Duodenal mucosa (tissue), 2 donors: ENCODE measurements around the gene SIGLEC14.
"Not testable (repeated sequence)": the region's sequence is repeated elsewhere in the genome, so short reads cannot be mapped to it uniquely, and the experiment has no call there.

ENCODE experiments used
- H3K27ac ChIP-seq: one replicate; pipeline ENCODE4 v1.7.0; 2013; ENCODE audit warnings: low read depth, low read length
- H3K27me3 ChIP-seq, 2 donors: one replicate each; pipeline ENCODE4 v1.7.0; 2013; ENCODE audit warnings: low read length in 2 of 2, control low read depth in 1 of 2; ENCODE audit not compliant: insufficient read depth in 2 of 2, control insufficient read depth in 1 of 2
- H3K36me3 ChIP-seq, 2 donors: one replicate each; pipeline ENCODE4 v1.7.0; 2013; ENCODE audit warnings: low read length in 2 of 2, control low read depth in 1 of 2; ENCODE audit not compliant: insufficient read depth in 2 of 2, control insufficient read depth in 1 of 2
- H3K4me1 ChIP-seq, 2 donors: one replicate each; pipeline ENCODE4 v1.7.0; 2013; ENCODE audit warnings: low read length in 2 of 2, control low read depth in 1 of 2; ENCODE audit not compliant: insufficient read depth in 2 of 2, control insufficient read depth in 1 of 2
- H3K4me3 ChIP-seq, 2 donors: one replicate each; pipeline ENCODE4 v1.7.0; 2013; ENCODE audit warnings: low read length in 2 of 2, low read depth in 1 of 2
- H3K9ac ChIP-seq, 2 donors: one replicate each; pipeline ENCODE4 v1.7.0; 2013; ENCODE audit warnings: low read length in 2 of 2, low read depth in 1 of 2
- H3K9me3 ChIP-seq, 2 donors: one replicate each; pipeline ENCODE4 v1.7.0; 2013; ENCODE audit warnings: low read length in 2 of 2, control low read depth in 1 of 2; ENCODE audit not compliant: control insufficient read depth in 1 of 2

The SIGLEC14 gene

DNA sequence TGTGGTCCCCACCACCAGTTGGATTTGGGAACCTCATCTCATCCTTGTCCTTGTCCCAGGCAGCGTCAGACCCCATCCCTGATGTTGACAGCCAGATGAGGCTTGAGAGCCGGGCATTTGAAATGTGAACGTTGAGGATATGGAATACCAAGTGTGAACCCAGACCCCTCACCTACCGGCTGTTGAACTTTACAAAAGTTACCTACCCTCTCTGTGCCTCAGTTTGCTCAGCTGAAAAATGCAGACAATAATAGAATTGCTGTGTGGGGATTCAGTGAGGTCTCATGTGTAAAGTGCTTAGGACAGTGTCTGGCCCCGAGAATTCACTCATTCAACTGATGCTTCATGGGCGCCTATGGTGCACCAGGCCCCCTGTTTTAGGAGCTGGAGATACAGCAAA, 693 bp upstream of the SIGLEC14 start:
- no peaks in the 10 kb centered on the region for H3K9me3 ChIP-seq
- H3K36me3 ChIP-seq = no peaks in the 10 kb centered on the region
- no peak overlapping the region for H3K9ac ChIP-seq
- no peaks in the 10 kb centered on the region for H3K27me3 ChIP-seq
- H3K4me1 ChIP-seq = no peaks in the 10 kb centered on the region
- no peak overlapping the region for H3K27ac ChIP-seq
- no peak overlapping the region for H3K4me3 ChIP-seq

DNA sequence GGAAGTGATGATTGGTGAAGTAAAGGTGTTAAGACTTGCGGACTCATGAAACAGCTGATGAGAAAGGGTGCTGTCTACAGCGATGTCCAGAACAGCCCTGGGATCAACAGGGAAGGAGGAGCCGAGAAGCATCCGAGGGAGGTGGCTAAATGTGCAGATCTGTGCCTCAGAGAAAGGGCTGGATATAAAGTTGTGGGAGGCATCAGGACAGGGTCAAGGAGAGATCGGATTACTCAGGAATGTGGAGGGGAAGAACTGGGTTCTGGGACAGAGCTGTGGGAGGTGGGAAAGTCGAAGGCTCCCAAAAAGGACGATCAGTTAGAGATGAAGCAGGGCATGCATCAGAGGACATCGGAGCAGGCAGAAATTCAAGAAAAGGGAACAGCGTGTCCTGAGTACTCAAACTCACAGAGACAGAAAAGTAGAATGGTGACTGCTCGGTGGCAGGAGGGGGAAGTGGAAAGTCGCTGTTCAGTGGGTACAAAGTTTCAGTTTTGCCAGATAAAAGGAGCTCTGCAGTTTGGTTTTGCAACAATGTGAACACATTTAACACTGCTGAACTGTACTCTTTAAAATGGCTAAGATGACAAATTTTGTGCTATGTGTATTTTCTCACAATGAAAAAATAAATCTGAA, 1.9 kb downstream of the SIGLEC14 start:
- no peaks in the 10 kb centered on the region for H3K27me3 ChIP-seq
- H3K27ac ChIP-seq = no peak overlapping the region
- no peaks in the 10 kb centered on the region for H3K36me3 ChIP-seq
- no peak overlapping the region for H3K4me3 ChIP-seq
- H3K4me1 ChIP-seq = no peaks in the 10 kb centered on the region
- no peak overlapping the region for H3K9ac ChIP-seq
- H3K9me3 ChIP-seq = no peaks in the 10 kb centered on the region

DNA sequence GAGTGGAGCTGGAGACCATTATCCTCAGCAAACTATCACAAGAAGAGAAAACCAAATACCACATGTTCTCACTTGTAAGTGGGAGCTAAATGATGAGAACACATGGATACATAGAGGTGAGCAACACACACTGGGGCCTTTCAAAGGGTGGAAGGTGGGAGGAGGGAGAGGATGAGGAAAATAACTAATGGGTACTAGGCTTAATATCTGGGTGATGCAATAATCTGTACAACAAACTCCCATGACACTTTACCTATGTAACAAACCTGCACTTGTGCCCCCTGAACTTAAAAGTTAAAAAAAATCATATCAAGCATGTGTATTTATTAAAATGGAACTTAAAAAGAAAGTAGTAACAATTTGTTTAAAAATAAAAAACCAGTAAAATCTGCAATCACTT, 5.0 kb downstream of the SIGLEC14 start:
- Histone ChIP-seq H3K9ac (no peak overlapping the region), H3K4me1 (no peaks in the 10 kb centered on the region), H3K27me3 (no peaks in the 10 kb centered on the region), H3K9me3 (no peaks in the 10 kb centered on the region), H3K36me3 (no peaks in the 10 kb centered on the region), H3K4me3 (no peak overlapping the region), H3K27ac (no peak overlapping the region)

DNA sequence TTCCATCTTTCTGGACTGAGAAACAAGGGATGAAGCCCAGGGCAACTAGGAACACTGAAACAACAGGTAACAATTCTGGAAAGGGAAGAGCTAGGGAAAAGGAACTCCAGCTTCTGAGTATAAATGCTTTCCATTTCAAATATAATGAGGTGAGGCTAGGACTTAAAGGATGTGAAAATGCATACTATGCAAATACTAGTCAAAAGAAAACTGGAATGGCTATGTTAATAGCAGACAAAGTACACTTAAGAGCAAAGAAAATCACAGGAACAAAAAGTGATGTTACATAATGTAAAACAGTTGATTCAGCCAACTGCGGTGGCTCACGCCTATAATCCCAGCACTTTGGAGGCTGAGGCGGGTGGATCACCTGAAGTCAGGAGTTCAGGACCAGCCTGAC, 6.2 kb downstream of the SIGLEC14 start:
- H3K27me3 ChIP-seq = no peaks in the 10 kb centered on the region
- H3K4me1 ChIP-seq = no peaks in the 10 kb centered on the region
- no peaks in the 10 kb centered on the region for H3K9me3 ChIP-seq
- no peaks in the 10 kb centered on the region for H3K36me3 ChIP-seq
- H3K4me3 ChIP-seq = no peak overlapping the region
- no peak overlapping the region for H3K9ac ChIP-seq
- H3K27ac ChIP-seq = no peak overlapping the region

DNA sequence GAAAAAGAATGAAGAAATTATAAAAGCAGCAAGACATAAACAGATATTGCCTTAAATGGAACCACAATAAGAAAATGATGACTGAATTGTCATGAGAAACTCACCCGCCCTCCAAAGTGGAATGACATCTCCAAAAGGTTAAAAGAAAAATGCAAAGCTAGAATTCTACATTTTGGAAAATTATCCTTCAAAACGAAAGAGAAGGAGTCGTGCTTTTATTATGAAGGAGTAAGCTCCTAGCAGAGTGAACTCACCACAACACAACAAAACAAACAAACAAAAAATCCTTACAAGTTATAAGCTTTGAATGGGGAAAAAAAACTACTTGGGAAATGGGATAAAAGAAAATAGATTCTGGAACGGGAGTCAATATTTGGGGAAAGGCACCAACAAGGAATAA, 6.7 kb downstream of the SIGLEC14 start:
- Histone ChIP-seq H3K4me1 (no peaks in the 10 kb centered on the region), H3K36me3 (no peaks in the 10 kb centered on the region), H3K27me3 (no peaks in the 10 kb centered on the region), H3K4me3 (no peak overlapping the region), H3K9ac (no peak overlapping the region), H3K27ac (no peak overlapping the region), H3K9me3 (no peaks in the 10 kb centered on the region)

DNA sequence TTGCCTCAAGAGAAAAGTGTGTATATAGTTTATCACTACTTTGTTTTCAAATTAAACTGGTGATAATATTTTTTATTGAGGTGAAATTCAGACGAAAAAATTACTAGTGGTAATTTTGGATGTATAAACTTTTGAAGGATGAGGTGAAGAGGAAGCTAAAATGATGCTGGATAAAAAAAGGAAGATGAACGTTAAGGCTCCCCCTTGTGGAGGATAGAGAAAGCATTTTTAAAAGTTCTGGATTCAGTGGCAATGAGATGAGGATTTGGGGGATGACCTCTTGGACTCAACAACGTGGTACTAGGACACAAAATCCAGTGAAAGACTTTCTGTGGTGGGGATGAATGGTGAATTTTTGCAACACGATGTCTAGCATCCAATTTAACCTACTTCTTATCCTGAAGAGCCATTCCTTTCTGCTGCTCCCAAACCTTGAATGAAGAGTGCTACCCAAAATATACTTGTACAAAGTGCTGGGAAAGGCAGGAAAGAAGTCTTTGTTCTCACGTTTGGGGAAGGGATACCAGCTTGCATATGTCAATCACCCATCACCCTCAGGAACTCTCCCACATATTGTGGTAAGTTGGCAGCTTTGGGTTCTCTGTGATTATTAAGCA, 9.2 kb downstream of the SIGLEC14 start:
- Histone ChIP-seq H3K4me1 (no peaks in the 10 kb centered on the region), H3K9me3 (no peaks in the 10 kb centered on the region), H3K9ac (no peak overlapping the region), H3K4me3 (no peak overlapping the region), H3K27me3 (no peaks in the 10 kb centered on the region), H3K36me3 (no peaks in the 10 kb centered on the region), H3K27ac (no peak overlapping the region)

DNA sequence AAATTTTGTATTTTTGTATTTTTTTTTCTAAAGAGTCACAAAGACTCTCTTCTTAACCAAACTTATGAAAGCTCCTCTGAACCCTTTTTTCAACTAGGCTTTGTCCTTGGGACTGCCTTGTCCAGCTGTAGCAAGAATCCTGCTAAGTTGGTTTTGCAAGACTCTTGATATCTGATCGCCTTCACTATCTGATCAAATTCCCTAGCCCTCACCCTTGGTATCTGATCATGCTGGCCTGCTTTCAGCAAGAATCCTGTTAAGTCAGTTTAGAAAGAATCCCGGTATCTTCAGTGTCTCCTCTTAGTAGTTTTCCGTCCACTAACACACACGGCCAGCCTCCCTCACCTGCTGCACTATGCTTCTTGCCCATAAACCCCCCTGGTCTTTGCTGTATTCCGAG, 14.5 kb downstream of the SIGLEC14 start:
- H3K9ac ChIP-seq = no peak overlapping the region
- no peaks in the 10 kb centered on the region for H3K9me3 ChIP-seq
- H3K27me3 ChIP-seq = no peaks in the 10 kb centered on the region
- no peaks in the 10 kb centered on the region for H3K4me1 ChIP-seq
- H3K27ac ChIP-seq = no peak overlapping the region
- no peak overlapping the region for H3K4me3 ChIP-seq
- no peaks in the 10 kb centered on the region for H3K36me3 ChIP-seq

DNA sequence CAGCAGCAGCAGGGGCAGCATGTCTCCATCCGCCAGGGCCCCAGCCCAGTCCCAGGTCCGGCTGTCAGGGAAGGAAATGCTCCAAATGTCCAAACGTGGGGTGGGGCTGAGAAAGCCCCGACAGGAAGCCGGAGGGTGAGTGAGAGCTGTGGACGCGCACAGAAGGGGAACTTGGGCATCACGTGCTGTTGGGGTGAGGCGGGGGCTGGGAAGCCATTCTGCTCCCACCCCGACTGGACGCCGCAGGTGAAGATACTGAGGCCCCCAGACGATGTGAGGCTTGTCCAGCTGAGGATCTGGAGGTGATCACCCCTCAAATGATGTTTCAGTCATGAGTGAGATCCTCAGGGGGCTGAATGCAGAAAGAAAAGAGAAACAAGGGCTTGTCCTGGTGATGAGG, 16.3 kb downstream of the SIGLEC14 start, which contains the start of gene SIGLEC5:
TSS of gene SIGLEC5 (minus strand) at position 87 of the 400 bp plus-strand sequence. CDS start at position 21, 66 bp downstream.
- not testable (repeated sequence) for H3K27ac ChIP-seq, H3K4me3 ChIP-seq, H3K36me3 ChIP-seq, H3K4me1 ChIP-seq, H3K9ac ChIP-seq, H3K9me3 ChIP-seq, H3K27me3 ChIP-seq

DNA sequence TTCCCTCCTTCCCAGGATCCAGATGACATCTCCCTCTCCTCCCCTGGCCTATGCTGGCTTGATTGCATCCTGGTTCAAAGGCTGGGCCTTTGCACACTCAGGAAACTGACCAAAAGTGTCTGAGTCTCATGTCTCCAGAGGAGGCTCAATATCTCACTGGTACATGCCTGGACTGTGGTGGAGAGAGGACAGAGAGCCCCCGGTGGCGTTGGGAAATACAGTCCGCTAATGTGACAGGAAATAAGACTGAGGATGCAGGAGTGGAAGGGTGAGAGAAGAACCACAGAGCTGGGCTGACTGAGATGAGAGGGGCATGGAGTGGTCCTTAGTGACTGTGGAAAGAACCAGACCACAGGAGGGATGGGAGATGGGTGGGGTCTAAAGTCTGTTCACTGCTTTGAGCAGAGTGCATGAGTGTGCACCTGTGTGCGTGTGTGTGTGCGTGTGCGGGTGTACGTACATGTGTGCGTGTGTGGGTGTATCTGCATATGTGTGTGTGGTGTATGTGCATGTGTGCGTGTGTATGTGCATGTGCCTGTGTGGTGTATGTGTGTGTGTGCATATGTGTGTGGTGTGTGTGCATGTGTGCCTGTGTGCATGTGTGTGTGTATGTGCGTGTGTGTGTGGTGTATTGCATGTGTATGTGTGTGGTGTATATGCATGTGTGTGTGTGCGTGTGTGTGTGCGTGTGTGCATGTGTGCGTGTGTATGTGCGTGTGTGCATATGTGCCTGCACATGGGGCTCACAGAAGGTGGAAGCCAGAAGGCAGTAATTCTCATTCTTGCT, 18.3 kb downstream of the SIGLEC14 start:
- Histone ChIP-seq H3K4me3 (no peak overlapping the region), H3K36me3 (no peaks in the 10 kb centered on the region), H3K4me1 (no peaks in the 10 kb centered on the region), H3K27ac (no peak overlapping the region), H3K9ac (no peak overlapping the region), H3K9me3 (no peaks in the 10 kb centered on the region), H3K27me3 (no peaks in the 10 kb centered on the region)

DNA sequence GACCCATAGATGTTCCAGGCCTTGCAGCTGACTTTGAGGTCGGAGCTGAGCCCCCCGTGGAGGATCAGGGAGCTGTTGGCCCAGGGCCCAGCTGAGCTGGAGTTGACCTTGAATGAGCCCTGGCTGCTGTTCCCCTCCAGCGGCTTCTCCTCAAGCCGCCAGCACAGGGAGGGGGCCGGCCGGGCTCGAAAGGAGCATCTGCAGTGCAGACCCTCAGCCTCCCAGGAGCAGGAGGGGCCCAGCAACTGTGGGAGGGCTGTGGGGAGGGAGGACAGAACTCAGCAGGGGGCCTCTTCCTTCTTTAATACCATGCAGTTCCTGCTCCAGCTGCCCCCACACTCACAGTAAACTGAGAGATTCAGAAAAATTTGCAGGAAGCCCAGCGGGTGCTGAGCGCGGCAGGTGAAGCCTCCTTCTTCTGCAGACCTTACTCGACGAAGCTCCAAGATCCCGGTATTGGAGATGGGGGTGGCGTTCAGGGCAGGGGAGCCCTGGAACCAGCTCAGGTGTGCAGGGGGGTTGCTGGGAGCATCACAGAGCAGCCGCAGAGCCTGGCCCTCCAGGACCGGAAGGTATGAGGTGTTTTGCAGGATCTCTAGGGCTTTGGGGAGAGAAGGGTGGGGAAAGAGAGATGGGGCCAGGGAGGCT, 19.0 kb downstream of the SIGLEC14 start:
- Histone ChIP-seq H3K9me3 (no peaks in the 10 kb centered on the region), H3K27ac (no peak overlapping the region), H3K4me3 (no peak overlapping the region), H3K27me3 (no peaks in the 10 kb centered on the region), H3K4me1 (no peaks in the 10 kb centered on the region), H3K36me3 (no peaks in the 10 kb centered on the region), H3K9ac (no peak overlapping the region)
